Ascending aorta (tissue), 2 donors: ENCODE results near the gene PPP1R15A. TPM values are rescaled to one million over a fixed set of nuclear protein-coding genes. Genes with fewer than 3 reads are reported as not detected.

Source experiments
- DNase-seq, 2 donors: peaks; one replicate each; pipeline ENCODE4 v3.0.0-alpha.2; 2019; ENCODE audit warnings: low spot score in 2 of 2
- H3K27ac ChIP-seq, 2 donors: fragments of 200-600 bp; sonication (generic); one replicate each; pipeline ENCODE4 v1.5.1; 2016 to 2017; ENCODE audit warnings: mild to moderate bottlenecking in 1 of 2
- H3K27me3 ChIP-seq: fragments of 200-600 bp; sonication (generic); one replicate; pipeline ENCODE4 v1.5.1; 2017
- H3K36me3 ChIP-seq, 2 donors: fragments of 200-600 bp; sonication (generic); one replicate each; pipeline ENCODE4 v1.5.1; 2016
- H3K4me1 ChIP-seq, 2 donors: fragments of 200-600 bp; sonication (generic); one replicate each; pipeline ENCODE4 v1.5.1; 2016 to 2017; ENCODE audit warnings: mild to moderate bottlenecking in 1 of 2
- H3K4me3 ChIP-seq, 2 donors: fragments of 200-600 bp; sonication (generic); one replicate each; pipeline ENCODE4 v1.5.1; 2016 to 2017; ENCODE audit warnings: mild to moderate bottlenecking in 1 of 2
- H3K9me3 ChIP-seq, 2 donors: fragments of 200-600 bp; sonication (generic); one replicate each; pipeline ENCODE4 v1.5.1; 2016
- CTCF ChIP-seq, 3 experiments: fragments of 200-600 bp in 2 of 3; fragments of 450-650 bp in 1 of 3; sonication (generic) in 2 of 3; IDR thresholded peaks; one replicate each; pipeline ENCODE4 v1.5.1; 2016 to 2019; ENCODE audit warnings: antibody characterized with exemption in 3 of 3, mild to moderate bottlenecking in 1 of 3, moderate library complexity in 1 of 3
- intact Hi-C: fragments of 100-400 bp; cut with DNase I; formaldehyde crosslinking; loops from one replicate; pipeline ENCODE4 v1.15.1; 2023
- total RNA-seq: library from RNA; depleted of rRNA; stranded (reverse); fragments of >200 nt; gene quantifications from one replicate; pipeline ENCODE4 v1.1.0, GENCODE V29; 2016

Gene PPP1R15A
- total RNA-seq, 1 donor from 2014 or later = 142 TPM

DNA sequence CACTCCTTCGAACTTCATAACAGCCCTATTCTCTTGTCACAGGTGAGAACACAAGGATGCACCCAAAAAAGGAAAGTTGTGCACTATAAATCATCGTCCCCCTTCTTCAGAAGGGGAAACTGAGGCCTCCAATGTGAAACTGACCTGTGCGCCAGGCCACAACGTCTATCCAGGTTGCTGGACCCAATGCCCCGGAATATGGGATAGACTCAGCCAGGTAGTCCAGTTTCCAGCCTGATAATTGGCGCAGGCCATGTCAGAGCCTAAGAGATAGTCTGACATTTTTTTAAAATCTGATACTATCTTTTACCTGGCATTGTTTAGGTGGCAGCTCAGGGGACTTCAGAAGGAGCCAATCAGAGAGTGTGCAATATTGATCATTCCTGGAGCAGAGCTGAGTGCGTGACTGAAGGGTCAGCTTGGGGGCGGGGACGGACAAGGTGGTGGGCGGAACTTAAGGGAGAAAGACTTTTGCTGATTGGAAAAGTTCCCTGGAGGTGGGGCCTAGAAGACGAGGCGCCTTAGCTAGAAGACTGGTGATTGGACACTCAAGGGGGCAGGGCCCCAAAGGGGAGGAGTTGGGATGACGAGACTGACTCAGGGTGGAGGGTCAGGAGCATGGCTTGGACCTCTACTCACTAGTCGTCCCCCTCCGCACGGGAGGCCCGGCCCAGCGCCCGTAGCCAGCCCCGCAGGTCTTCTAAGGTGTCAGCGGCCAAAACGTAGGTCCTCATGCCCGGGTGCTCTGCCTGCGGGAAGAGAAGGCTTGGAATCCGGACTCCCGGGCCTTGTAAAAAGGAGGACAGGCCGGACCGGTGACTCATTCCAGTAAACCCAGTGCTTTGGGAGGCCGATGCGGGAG lies 12.3 kb upstream of the PPP1R15A start:
- Histone ChIP-seq H3K27me3 (no peaks in the 10 kb centered on the region), H3K36me3 (no peaks in the 10 kb centered on the region), H3K27ac (no peak overlapping the region), H3K9me3 (no peaks in the 10 kb centered on the region), H3K4me3 (no peak overlapping the region), H3K4me1 (no peaks in the 10 kb centered on the region)
- DNase-seq = no peak
- no peak for TF ChIP-seq CTCF (IDR thresholded peaks at IDR 0.05)
- intact Hi-C loops = no loop called here

DNA sequence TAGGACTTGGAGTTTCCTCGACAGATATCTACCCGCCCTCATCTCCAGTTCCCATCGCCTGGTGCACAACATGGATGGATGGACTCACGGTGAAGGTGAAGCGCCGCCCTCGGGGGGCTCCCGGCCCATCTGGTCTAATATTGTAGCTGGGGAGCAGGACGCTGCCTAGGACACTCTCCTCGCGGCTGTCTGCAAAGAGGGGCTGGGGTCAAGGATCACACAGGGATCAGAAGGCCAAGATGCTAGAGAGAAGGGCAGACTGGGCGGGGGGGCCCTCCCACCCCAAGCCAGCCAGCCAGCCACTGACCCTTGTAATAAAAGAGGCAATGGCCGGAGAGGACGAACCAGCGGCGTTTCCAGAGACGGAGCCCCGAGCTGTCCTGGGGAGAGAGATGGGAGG lies 10.9 kb upstream of the PPP1R15A start:
- no peak overlapping the region for H3K27ac ChIP-seq
- no peak overlapping the region for H3K4me3 ChIP-seq
- H3K4me1 ChIP-seq = no peaks in the 10 kb centered on the region
- no peak for TF ChIP-seq CTCF (IDR thresholded peaks at IDR 0.05)
- DNase-seq = no peak
- H3K27me3 ChIP-seq = no peaks in the 10 kb centered on the region
- intact Hi-C loops = no loop called here
- no peaks in the 10 kb centered on the region for H3K9me3 ChIP-seq
- no peaks in the 10 kb centered on the region for H3K36me3 ChIP-seq

GRCh38 chr19:48862827-48863226 lies 9.4 kb upstream of the PPP1R15A start:
- Histone ChIP-seq H3K4me1 (peaks cover 0 to 4% of the 10 kb centered on the region in 2 donors), H3K27ac (no peak overlapping the region), H3K4me3 (no peak overlapping the region), H3K9me3 (no peaks in the 10 kb centered on the region), H3K27me3 (no peaks in the 10 kb centered on the region), H3K36me3 (no peaks in the 10 kb centered on the region)
- TF ChIP-seq CTCF (IDR thresholded peaks at IDR 0.05) = no peak
- no peak for DNase-seq
- intact Hi-C loops = no loop called here

DNA sequence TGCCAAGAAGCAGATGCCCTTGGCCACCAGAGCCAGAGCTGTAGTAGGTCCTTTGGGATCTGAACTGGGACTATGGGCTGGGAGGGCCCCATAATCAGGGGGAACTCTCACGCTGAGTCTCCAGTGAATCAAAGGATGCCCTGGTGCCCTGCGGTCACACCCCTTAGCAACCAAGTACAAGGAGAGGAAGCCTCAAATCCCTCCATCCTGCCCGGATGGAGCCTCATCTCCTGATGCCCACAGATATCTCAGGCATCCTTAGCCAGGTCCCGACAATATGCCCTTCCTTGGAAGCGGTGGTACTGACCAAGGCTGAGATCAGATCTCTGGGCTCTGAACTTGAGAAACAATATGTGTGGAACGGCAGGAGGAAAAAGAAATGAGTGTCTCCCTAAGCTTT lies 5.5 kb upstream of the PPP1R15A start:
- intact Hi-C loops = no loop called here
- Histone ChIP-seq H3K27ac (peak overlapping the region; percentile 21 to 40), H3K4me3 (no peak overlapping the region), H3K9me3 (no peaks in the 10 kb centered on the region), H3K36me3 (no peaks in the 10 kb centered on the region), H3K4me1 (peaks cover 0 to 11% of the 10 kb centered on the region in 2 donors), H3K27me3 (no peaks in the 10 kb centered on the region)
- DNase-seq = no peak
- TF ChIP-seq CTCF (IDR thresholded peaks at IDR 0.05) = no peak

- Histone ChIP-seq H3K27me3 (no peaks in the 10 kb centered on the region), H3K4me3 (peak overlapping the region; percentile 45 to 66), H3K9me3 (no peaks in the 10 kb centered on the region), H3K27ac (peak overlapping the region; percentile 86 to 89), H3K4me1 (peaks cover 0 to 11% of the 10 kb centered on the region in 2 donors), H3K36me3 (no peaks in the 10 kb centered on the region)
- intact Hi-C loops = no loop called here
- no peak for TF ChIP-seq CTCF (IDR thresholded peaks at IDR 0.05)
- DNase-seq = no peak
These were observed 5.0 kb upstream of the PPP1R15A start for GRCh38 chr19:48867123-48867745.
